ENCODE results near the gene PSD. TPM values are rescaled to one million over a fixed set of nuclear protein-coding genes. Genes with fewer than 3 reads are reported as not detected.

The PSD gene
- total RNA-seq, 1 donor from 2014 or later, result 88.5 TPM

DNA sequence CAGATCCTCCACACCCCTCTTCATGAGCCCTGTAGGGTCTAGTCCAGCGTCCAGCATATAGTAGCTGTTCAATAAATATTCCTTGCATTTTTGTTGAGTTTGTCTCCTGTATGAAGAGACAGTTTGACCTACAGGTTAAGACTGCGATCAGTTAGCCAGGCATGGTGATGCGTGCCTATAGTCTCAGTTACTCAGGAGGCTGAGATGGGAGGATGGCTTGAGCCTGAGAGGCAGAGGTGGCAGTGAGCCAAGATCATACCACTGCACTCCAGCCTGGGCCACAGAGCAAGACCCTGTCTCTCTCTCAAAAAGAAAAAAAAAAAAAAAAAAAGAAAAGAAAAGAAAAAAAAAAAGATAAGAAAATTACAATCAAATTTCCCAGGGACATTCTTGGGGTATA, 18.9 kb upstream of the PSD start:
- TF ChIP-seq, protein P1, sequence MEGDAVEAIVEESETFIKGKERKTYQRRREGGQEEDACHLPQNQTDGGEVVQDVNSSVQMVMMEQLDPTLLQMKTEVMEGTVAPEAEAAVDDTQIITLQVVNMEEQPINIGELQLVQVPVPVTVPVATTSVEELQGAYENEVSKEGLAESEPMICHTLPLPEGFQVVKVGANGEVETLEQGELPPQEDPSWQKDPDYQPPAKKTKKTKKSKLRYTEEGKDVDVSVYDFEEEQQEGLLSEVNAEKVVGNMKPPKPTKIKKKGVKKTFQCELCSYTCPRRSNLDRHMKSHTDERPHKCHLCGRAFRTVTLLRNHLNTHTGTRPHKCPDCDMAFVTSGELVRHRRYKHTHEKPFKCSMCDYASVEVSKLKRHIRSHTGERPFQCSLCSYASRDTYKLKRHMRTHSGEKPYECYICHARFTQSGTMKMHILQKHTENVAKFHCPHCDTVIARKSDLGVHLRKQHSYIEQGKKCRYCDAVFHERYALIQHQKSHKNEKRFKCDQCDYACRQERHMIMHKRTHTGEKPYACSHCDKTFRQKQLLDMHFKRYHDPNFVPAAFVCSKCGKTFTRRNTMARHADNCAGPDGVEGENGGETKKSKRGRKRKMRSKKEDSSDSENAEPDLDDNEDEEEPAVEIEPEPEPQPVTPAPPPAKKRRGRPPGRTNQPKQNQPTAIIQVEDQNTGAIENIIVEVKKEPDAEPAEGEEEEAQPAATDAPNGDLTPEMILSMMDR (IDR thresholded peaks at IDR 0.05; ENCODE audit: partially characterized antibody, unreplicated experiment), result no peak
- peaks cover 13% of the 10 kb centered on the region for H3K27me3 Mint-ChIP-seq (ENCODE audit: unreplicated experiment)

DNA sequence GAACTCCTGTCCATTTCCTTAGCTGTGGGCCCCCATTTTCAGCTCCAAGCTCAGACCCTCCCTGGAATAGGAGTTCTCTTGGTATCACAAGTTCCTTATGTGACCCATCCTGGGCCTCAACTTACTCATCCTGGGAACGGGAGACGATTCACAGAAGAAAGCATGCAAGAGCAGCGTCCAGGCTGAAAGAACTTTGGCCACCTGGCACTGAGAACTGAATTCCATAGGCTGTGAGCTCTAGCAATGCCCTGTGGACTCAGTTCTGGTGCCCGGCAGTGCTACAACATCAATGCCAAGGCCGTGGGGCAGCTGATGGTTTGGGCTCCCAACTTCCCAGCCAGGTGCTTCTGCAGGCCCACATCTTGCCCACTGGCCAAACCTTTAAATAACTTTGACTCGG, 17.7 kb upstream of the PSD start:
- peaks cover 7% of the 10 kb centered on the region for H3K9me3 Mint-ChIP-seq (ENCODE audit: unreplicated experiment)
- TF ChIP-seq, protein P1 (IDR thresholded peaks at IDR 0.05; ENCODE audit: partially characterized antibody, unreplicated experiment), result no peak
- DNase-seq, result no peak
- H3K27ac Mint-ChIP-seq (ENCODE audit: unreplicated experiment), result no peak overlapping the region
- peaks cover 15% of the 10 kb centered on the region for H3K27me3 Mint-ChIP-seq (ENCODE audit: unreplicated experiment)
- no peak overlapping the region for H3K4me3 Mint-ChIP-seq (ENCODE audit: unreplicated experiment)
- H3K4me1 Mint-ChIP-seq (ENCODE audit: low read depth, unreplicated experiment), result peaks cover 8% of the 10 kb centered on the region
- no peaks in the 10 kb centered on the region for H3K36me3 Mint-ChIP-seq (ENCODE audit: unreplicated experiment)

More for the DNA sequence above, 18.9 kb upstream of the PSD start:
- Mint-ChIP-seq H3K9me3 (ENCODE audit: unreplicated experiment) (peaks cover 5% of the 10 kb centered on the region), H3K4me3 (ENCODE audit: unreplicated experiment) (no peak overlapping the region), H3K36me3 (ENCODE audit: unreplicated experiment) (no peaks in the 10 kb centered on the region), H3K27ac (ENCODE audit: unreplicated experiment) (no peak overlapping the region), H3K4me1 (ENCODE audit: low read depth, unreplicated experiment) (peaks cover 4% of the 10 kb centered on the region)
- no peak for DNase-seq

- Mint-ChIP-seq H3K4me1 (ENCODE audit: low read depth, unreplicated experiment) (peaks cover 8% of the 10 kb centered on the region), H3K27me3 (ENCODE audit: unreplicated experiment) (peaks cover 15% of the 10 kb centered on the region), H3K9me3 (ENCODE audit: unreplicated experiment) (peaks cover 7% of the 10 kb centered on the region), H3K27ac (ENCODE audit: unreplicated experiment) (no peak overlapping the region), H3K4me3 (ENCODE audit: unreplicated experiment) (no peak overlapping the region), H3K36me3 (ENCODE audit: unreplicated experiment) (no peaks in the 10 kb centered on the region)
- TF ChIP-seq, protein P1 (IDR thresholded peaks at IDR 0.05; ENCODE audit: partially characterized antibody, unreplicated experiment), result no peak
- no peak for DNase-seq
Observed at GRCh38 chr10:102435529-102436233, 17.1 kb upstream of the PSD start.

- Mint-ChIP-seq H3K27ac (ENCODE audit: unreplicated experiment) (no peak overlapping the region), H3K4me1 (ENCODE audit: low read depth, unreplicated experiment) (peaks cover 8% of the 10 kb centered on the region), H3K4me3 (ENCODE audit: unreplicated experiment) (no peak overlapping the region), H3K36me3 (ENCODE audit: unreplicated experiment) (no peaks in the 10 kb centered on the region), H3K9me3 (ENCODE audit: unreplicated experiment) (peaks cover 7% of the 10 kb centered on the region), H3K27me3 (ENCODE audit: unreplicated experiment) (peaks cover 15% of the 10 kb centered on the region)
- DNase-seq, result no peak
- TF ChIP-seq, protein P1 (IDR thresholded peaks at IDR 0.05; ENCODE audit: partially characterized antibody, unreplicated experiment), result no peak
Observed at GRCh38 chr10:102435133-102435497, 16.5 kb upstream of the PSD start.

DNA sequence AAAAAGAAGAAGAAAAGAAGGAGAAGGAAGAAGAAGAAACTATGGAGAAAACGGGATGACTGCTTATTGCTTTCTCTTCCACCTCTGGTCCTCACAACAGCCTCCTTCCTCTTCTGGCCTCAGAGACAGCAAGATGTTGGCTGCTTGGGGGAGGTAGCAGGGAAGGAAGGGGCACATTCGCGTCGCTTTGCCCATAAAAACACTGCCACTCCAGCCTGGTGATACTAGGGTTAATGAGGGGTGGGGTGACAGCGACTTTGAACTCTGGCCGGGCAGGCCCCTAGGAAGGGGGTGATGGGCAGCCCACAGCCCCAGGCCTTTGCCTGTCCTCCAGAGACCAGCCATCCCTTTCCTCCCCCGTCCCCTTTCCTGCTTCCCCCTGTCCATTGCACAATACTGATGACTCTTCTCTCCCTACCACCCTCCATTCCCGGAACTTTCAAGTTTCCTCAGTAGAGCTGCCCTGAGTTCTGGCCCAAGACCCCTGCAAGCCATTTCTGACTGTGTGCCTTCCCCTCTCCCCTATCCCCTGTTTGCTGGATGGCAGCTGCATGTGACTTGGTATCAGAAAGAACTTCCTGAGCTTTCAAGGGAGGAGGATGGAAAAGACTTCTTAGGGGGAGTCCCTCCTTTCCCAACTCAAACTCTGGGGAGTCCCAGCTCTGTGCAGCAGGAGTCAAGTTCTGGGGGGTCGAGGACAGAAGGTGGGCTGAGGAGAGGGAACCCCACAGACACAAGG, 16.0 kb upstream of the PSD start:
- H3K4me3 Mint-ChIP-seq (ENCODE audit: unreplicated experiment), result peak overlapping the region; percentile 15
- no peak for DNase-seq
- H3K4me1 Mint-ChIP-seq (ENCODE audit: low read depth, unreplicated experiment), result peaks cover 8% of the 10 kb centered on the region
- H3K27me3 Mint-ChIP-seq (ENCODE audit: unreplicated experiment), result peaks cover 15% of the 10 kb centered on the region
- no peaks in the 10 kb centered on the region for H3K36me3 Mint-ChIP-seq (ENCODE audit: unreplicated experiment)
- TF ChIP-seq, protein P1 (IDR thresholded peaks at IDR 0.05; ENCODE audit: partially characterized antibody, unreplicated experiment), result no peak
- H3K27ac Mint-ChIP-seq (ENCODE audit: unreplicated experiment), result no peak overlapping the region
- peaks cover 7% of the 10 kb centered on the region for H3K9me3 Mint-ChIP-seq (ENCODE audit: unreplicated experiment)
